Measurements from ENCODE around the gene HAUS8. TPM values are rescaled to one million over a fixed set of nuclear protein-coding genes. Genes with fewer than 3 reads are reported as not detected.

Gene HAUS8
- total RNA-seq, 1 donor from 2014 or later = 36.5 TPM

DNA sequence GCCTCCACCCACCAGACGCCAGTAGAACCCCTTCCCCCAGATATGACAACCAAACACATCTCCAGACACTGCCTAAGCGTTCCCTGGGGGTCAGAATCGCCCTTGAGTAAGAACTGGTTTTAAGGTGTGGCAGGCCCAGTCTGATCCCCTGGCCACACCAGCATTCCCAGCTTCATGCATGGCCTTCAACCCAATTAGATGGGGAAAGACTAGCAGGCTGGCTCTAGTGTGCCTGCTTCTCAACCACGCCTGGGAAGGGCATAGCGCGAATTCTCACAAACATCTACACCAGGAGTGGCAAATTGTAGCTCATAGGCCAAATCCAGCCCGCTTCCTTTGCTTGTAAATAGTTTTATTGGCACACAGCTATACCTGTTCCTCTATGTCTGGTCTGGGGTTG, 13.6 kb downstream of the HAUS8 start:
- TF ChIP-seq CTCF (conservative IDR thresholded peaks at IDR 0.05) = no peak
- no peak overlapping the region for H3K4me3 Mint-ChIP-seq
- H3K27me3 Mint-ChIP-seq (ENCODE audit: low read depth) = no peaks in the 10 kb centered on the region
- no peaks in the 10 kb centered on the region for H3K9me3 Mint-ChIP-seq
- peaks cover 19% of the 10 kb centered on the region for H3K36me3 Mint-ChIP-seq (ENCODE audit: low read depth)
- peaks cover 4% of the 10 kb centered on the region for H3K4me1 Mint-ChIP-seq
- H3K27ac Mint-ChIP-seq (ENCODE audit: unreplicated experiment) = no peak overlapping the region
- no peak for DNase-seq (ENCODE audit: low read depth, low spot score)

- Mint-ChIP-seq H3K4me3 (no peak overlapping the region), H3K27me3 (ENCODE audit: low read depth) (no peaks in the 10 kb centered on the region), H3K36me3 (ENCODE audit: low read depth) (peaks cover 17% of the 10 kb centered on the region), H3K9me3 (no peaks in the 10 kb centered on the region), H3K4me1 (peaks cover 4% of the 10 kb centered on the region), H3K27ac (ENCODE audit: unreplicated experiment) (no peak overlapping the region)
- DNase-seq (ENCODE audit: low read depth, low spot score) = no peak
- no peak for TF ChIP-seq CTCF (conservative IDR thresholded peaks at IDR 0.05)
Observed at GRCh38 chr19:17061205-17061604, 14.0 kb downstream of the HAUS8 start.

DNA sequence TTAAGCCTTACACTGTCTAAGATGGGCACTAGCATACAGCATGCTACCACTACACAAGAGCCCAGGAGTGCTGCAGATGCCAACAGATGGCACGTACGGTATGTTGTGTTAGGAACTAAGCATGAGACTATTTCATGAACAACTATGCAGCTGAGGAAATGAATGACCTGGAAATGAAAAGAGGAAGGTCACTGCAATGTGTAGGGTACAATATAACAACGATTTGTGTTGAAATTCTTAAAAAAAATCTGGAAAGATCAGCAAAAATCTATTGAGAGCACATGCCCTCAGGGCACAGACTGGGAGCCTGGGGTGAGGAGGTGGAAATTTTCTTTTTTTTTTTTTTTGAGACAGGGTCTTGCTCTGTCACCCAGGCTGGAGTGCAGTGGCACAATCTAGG, 14.4 kb downstream of the HAUS8 start:
- DNase-seq (ENCODE audit: low read depth, low spot score) = no peak
- H3K27ac Mint-ChIP-seq (ENCODE audit: unreplicated experiment) = no peak overlapping the region
- H3K36me3 Mint-ChIP-seq (ENCODE audit: low read depth) = peaks cover 17% of the 10 kb centered on the region

DNA sequence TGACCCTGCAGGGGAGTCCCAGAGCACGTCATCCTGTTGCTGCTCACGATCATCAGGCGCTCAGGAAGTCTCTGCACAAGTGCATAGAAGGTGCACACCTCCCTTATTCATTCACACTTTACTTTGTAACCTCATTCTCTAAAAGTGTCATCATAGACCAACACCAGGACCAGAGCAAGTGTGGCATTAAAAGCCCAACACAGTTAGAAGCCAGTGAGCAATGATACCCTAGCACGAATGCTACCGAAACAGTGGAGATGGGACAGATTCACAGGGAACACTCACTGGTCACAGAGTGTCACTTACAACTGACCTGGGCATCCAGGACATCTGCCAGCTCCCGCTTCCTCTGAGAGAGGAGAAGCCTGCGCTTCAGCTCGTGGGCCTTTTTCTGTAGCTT, 17.0 kb downstream of the HAUS8 start:
- H3K27ac Mint-ChIP-seq (ENCODE audit: unreplicated experiment) = no peak overlapping the region
- H3K27me3 Mint-ChIP-seq (ENCODE audit: low read depth) = no peaks in the 10 kb centered on the region
- no peaks in the 10 kb centered on the region for H3K9me3 Mint-ChIP-seq
- H3K4me1 Mint-ChIP-seq = no peaks in the 10 kb centered on the region
- TF ChIP-seq CTCF (conservative IDR thresholded peaks at IDR 0.05) = no peak
- no peak for DNase-seq (ENCODE audit: low read depth, low spot score)
- no peak overlapping the region for H3K4me3 Mint-ChIP-seq
- peaks cover 8% of the 10 kb centered on the region for H3K36me3 Mint-ChIP-seq (ENCODE audit: low read depth)

More for the DNA sequence above, 14.4 kb downstream of the HAUS8 start:
- no peak overlapping the region for H3K4me3 Mint-ChIP-seq
- no peaks in the 10 kb centered on the region for H3K27me3 Mint-ChIP-seq (ENCODE audit: low read depth)
- no peak for TF ChIP-seq CTCF (conservative IDR thresholded peaks at IDR 0.05)
- H3K9me3 Mint-ChIP-seq = no peaks in the 10 kb centered on the region
- peaks cover 4% of the 10 kb centered on the region for H3K4me1 Mint-ChIP-seq

- Mint-ChIP-seq H3K4me1 (peaks cover 3% of the 10 kb centered on the region), H3K9me3 (no peaks in the 10 kb centered on the region), H3K36me3 (ENCODE audit: low read depth) (peaks cover 13% of the 10 kb centered on the region), H3K27me3 (ENCODE audit: low read depth) (no peaks in the 10 kb centered on the region), H3K4me3 (no peak overlapping the region), H3K27ac (ENCODE audit: unreplicated experiment) (no peak overlapping the region)
- no peak for DNase-seq (ENCODE audit: low read depth, low spot score)
- no peak for TF ChIP-seq CTCF (conservative IDR thresholded peaks at IDR 0.05)
Observed at GRCh38 chr19:17055636-17056035, 19.6 kb downstream of the HAUS8 start.

DNA sequence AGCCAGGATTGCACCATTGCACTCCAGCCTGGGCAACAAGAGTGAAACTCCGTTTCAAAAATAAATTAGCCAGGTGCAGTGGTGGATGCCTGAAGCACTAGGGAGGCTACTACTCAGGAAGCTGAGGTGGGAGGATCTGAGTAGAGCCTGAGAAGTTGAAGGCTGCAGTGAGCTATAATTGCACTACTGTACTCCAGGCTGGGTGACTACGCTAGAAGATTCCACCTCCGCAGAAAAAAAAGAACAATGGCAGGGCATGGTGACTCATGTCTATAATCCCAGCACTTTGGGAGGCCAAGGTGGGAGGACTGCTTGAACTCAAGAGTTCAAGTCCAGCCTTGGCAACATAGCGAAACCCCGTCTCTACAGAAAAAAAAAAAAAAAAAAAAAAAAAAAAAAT, 20.5 kb downstream of the HAUS8 start:
- no peak for TF ChIP-seq CTCF (conservative IDR thresholded peaks at IDR 0.05)
- Mint-ChIP-seq H3K4me1 (peaks cover 3% of the 10 kb centered on the region), H3K4me3 (no peak overlapping the region), H3K9me3 (no peaks in the 10 kb centered on the region), H3K27ac (ENCODE audit: unreplicated experiment) (no peak overlapping the region), H3K27me3 (ENCODE audit: low read depth) (no peaks in the 10 kb centered on the region), H3K36me3 (ENCODE audit: low read depth) (peaks cover 11% of the 10 kb centered on the region)
- DNase-seq (ENCODE audit: low read depth, low spot score) = no peak

All from neural crest cell (in vitro differentiated cells).